HUDEP-2 (cell line): ENCODE results near the gene NCLN.
"Not testable (repeated sequence)": the region's sequence is repeated elsewhere in the genome, so short reads cannot be mapped to it uniquely, and the experiment has no call there.

Experiments used
- DNase-seq, 76 experiments: peaks; one replicate each; lab custom pipeline; 2025; ENCODE audit not compliant: unreplicated experiment in 76 of 76; lab: John Stamatoyannopoulos, UW

Gene NCLN

DNA sequence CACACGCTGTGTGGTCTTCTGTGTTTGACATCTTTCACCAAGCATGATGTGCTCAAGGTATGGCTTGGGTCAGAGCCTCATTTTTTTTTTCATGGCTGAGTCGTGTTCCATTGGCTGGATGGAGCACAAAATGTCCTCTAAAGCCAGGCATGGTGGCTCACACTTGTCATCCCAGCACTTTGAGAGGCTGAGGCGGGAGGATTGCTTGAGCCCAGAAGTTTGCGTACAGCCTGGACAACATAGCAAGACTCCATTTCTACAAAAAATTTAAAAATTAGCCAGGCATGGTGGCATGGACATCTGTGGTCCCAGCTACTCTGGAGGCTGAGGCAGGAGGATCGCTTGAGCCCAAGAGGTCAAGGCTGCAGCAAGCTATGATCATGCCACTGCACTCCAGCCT, 35.8 kb downstream of the NCLN start:
- DNase-seq = not testable (repeated sequence)

DNA sequence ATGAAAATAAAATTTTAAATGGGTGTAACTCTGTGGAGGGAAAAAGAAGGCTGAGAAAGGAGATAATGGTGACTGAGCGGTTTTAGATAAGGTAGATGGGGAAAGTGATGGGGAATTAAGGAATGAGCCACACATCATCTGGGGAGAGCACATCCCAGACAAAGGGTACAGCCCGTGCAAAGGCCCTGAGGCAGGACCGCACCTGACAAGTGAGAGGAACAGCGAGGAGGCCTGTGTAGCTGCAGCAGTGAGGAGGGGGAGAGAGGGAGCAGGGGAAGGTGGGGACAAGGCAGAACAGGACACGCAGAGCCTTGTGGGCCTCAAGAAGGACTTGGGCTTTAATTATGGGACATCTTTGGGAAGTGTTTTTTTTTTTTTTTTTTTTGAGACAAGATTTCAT, 37.0 kb downstream of the NCLN start:
- no peak for DNase-seq

DNA sequence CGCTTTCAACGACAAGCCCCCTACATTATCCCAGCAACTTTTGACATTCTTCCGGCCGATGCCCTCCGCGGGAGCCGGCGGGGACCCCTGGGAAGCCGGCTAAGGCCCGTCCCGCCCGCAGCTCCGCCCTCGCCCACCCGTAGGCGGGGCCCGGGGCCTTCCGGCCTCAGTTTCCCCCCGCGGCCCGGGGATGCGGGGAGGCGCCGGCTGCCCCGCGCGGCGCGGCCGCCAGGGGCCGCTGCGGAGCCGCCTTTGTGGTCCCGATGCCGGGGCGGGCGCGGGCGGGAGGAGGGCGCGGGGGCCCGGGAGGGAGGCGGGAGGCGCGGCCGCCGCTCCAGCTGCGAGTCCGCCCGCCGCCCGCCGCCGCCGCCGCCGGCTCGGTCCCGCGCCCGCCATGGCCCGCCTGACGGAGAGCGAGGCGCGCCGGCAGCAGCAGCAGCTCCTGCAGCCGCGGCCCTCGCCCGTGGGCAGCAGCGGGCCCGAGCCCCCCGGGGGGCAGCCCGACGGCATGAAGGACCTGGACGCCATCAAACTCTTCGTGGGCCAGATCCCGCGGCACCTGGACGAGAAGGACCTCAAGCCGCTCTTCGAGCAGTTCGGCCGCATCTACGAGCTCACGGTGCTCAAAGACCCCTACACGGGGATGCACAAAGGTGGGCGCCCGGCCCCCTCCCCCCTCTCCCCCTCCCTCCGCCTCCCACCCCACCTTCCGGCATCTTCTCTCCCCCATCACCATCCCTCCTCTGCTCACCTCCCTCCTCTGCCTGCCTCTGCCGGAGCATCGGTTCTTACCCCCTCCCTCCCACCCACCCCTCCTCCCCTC, 38.8 kb downstream of the NCLN start, which contains the start of gene CELF5:
Gene CELF5 (plus strand): TSS at position 316 of the 823 bp plus-strand sequence. CDS start 79 bp downstream, at position 395.
- peak in 46 of 76 experiments; percentile 8 to 70 (median 38) for DNase-seq

DNA sequence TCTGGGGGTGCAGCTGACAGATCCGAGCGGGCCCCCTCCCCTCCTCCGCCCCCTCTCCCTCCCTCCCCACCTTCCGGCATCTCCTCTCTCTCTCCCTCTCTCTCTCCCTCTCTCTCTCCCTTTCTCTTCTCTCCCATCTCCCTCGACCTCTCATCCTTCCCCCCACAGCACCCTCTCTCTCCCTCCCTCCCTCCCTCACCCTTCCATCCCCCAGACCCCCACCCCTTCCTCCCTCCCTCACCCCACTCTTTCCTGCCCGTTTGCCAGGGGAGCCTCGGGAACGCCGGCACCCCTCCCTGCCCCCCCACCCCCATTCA, 39.4 kb downstream of the NCLN start:
- no peak for DNase-seq

DNA sequence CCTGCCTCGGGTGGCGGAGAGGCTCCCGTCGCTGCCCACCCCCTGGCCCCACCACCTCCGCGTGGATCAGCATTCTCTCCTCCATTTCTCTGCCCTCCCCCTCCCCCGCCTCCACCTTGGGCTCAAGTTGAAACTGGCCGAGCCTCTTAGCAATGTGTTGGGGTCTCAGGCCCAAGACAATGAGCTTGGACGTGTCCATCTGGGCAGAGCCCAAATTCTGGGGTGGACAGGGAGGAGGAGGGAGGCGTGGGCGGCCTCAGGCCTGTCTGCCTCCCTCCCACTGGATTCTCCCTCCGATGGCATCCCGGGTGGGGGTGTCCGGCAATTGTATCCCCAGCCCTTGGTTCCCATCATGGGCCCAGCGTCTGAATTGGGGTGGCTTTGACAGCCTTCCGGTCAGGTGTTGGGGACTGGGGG, 40.0 kb downstream of the NCLN start:
- DNase-seq = no peak

DNA sequence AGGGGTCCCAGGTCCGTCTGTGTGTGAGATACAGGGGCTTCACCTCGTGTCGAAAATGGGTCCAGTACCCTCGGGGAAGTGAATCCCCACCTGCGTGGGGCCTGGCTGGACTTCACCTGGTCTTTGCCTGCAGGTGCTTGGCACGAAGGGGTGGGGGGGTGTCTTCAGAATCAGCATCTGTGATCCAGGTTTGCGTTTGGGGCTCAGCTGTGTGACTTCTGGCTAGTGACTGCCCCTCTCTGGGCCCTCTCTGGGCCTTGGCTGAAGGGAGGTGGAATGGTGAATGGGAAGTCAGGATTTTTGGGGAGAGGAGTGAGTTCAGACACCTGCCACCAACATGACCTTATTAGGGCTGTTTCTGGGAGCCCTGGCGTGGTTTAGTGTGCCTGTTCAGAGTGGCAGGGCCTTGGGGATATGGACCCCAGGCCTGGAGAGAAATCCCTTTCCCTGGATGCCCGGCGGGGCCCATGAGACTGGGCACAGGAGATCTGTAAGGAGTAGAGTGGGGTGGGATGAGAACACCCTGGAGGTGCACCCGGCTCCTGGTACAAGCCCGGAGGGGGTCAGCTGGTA, 41.4 kb downstream of the NCLN start:
- no peak for DNase-seq

DNA sequence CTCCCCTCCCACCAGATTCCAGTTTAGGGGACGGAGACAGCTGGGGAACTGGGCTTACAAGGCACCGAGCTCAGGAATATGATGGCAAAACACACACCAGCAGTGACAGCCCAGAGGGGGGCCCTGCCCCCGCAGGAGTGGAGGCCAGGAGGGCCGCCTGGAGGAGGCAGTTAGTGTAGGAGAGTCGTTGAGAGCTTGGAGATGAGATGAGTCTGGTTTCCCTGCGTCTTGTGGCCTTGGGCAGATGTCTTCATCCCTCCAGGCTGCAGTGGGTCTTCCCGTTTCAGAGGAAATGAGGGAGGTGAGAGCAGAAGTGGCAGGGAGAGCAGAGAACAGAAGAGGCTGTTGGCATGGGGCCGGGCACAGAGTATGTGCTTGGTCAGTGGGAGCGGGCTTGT, 43.6 kb downstream of the NCLN start:
- no peak for DNase-seq

DNA sequence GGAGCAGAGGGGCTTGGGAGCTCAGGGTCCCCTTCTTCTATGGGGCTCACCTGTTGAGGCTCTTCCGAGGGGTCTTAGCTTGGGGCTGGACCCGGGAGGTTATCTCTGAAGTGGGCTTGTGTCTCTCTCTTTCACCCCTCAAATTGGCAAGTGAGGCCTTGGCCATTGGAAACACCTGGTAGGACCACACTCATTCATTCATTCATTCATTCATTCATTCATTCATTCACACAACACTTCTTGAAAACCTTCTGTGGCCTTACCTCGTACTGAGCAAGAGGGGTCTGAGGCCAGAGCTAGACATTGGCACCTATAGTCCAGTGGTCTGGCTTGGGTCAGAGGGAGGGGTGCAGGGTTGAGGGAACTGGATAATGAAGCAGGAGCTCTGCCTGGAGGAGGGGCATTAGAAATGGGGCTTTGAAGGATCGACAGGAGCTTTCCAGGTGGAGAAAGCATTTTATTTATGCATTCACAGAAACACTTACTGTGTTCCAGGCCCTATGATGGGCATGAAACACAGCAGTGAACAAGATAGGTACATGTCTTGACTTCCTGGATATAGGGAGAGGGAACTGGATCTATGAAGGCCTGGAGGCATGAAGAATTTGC, 44.3 kb downstream of the NCLN start:
- DNase-seq = no peak

DNA sequence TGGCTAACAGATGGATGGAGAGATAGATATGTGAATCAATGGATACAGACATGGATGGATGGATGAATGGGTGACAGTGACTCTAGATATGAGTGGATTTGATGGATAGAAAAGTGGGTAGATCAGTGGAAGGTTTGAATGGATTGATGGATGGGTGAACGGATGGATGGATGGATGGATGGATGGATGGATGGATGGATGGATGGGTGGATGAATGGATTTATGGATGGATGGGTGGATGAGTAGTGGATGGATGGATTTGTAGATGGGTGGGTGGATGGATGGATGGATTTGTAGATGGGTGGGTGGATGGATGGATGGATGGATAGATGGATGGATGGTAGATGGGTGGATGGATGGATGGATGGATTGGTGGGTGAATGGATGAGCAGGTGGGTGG, 45.6 kb downstream of the NCLN start:
- no peak for DNase-seq

DNA sequence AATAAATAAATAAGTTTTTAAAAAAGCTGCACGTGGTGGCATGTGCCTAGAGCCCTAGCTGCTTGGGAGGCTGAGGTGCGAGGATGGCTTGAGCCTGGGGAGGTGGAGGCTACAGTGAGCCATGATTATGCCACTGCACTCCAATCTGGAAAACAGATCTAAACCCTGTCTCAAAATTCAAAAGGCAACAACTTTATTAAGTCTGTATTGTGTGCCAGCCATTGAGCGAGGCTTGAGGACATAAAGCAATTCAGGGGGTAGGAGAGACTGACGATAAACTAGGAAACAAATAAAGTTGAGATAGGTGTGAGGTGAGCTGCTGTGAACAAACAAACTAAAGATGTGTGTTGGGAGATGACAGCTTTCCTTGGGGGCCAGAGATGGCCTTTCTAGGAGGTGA, 47.4 kb downstream of the NCLN start:
- DNase-seq = no peak

DNA sequence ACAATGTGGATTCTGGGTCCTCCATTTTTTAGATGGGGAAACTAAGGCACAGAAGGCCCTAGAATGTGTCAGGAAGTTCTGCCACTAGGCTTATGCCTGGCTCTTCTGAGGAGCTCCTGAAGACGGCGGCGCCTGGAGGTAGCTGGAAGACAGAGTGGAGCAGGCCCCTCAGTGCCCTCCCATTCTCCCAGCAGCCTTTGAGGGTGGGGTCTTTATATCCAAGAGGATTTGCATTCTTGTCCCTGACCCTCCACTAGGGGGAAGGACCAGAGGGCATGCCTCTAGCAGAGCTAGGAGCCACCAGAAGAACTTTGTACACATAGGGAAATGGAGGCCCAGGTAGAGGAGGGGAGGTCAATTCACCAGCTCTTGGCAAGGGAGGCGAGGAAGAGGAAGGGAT, 48.1 kb downstream of the NCLN start:
- DNase-seq = no peak

DNA sequence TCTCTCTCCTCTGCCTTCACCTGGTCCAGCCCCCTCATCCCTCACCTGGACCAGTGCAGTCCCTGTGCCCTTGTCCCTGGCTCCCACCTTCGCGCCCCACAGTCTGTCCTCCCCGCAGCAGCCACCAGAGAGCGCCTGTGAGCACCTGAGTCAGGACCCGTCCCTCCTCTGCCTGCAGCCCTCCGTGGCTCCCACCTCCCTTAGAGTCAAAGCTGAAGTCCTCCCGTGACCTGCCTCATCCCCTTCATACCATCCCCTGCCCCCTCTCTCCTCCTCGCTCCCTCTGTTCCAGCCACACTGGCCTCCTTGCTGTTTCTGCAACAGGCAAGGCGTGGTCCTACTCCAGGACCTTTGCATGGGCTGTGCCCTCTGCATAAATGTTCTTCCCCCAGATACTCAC, 49.1 kb downstream of the NCLN start:
- peak in 21 of 76 experiments; percentile 8 to 44 (median 20) for DNase-seq

DNA sequence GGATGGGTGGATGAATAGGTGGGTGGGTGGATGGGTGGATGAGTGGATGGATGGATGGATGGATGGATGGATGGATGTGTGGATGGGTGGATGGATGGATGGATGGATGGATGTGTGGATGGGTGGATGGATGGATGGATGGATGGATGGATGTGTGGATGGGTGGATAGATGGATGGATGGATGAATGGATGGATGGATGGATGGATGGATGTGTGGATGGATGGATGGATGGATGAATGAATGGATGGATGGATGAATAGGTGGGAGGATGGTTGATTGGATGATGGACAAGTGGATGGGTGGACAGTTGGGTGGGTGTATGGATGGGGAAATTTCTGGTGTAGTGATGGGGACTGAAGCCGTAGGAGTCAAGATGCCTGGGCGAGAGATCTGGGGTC, 49.9 kb downstream of the NCLN start:
- DNase-seq = not testable (repeated sequence)

DNA sequence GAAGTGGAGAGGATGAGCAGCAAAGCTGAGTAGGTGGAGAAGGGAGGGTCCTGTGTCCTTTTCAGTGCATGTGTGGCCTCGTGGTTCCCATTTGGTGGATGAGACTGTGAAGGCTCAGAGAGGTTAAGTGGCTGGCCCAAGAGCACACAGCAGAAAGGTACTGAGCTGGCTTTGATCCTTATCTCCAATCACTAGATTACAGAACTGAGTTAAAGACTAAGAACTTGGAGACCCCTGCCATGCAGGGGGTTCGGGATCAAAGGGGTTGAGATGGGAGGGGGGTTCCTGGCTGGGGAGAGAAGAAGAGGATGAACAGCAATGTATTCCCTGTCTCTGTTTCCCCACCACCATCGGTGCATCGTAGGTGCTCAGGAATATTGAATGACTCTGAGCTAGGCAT, 50.5 kb downstream of the NCLN start:
- no peak for DNase-seq

DNA sequence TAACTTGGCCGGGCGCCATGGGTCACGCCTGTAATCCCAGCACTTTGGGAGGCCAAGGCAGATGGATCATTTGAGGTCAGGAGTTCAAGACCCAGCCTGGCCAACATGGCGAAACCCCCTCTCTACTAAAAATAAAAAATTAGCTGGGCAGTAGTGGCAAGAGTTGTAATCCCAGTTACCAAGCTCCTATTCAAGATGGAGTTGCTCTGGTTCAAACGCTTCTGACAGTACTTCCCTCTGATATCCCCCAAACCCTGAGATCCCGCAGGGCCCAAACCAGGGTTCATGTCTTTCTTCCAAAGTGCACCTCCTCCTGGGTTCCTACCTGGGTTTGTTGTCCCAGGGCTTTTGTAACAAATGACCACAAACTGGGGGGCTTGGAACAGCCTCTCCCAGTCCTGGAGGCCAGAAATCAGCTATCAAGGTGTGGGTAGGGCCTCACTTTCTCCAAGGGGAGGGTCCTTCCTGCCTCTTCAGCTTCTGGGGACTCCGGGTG, 52.4 kb downstream of the NCLN start:
- no peak for DNase-seq

DNA sequence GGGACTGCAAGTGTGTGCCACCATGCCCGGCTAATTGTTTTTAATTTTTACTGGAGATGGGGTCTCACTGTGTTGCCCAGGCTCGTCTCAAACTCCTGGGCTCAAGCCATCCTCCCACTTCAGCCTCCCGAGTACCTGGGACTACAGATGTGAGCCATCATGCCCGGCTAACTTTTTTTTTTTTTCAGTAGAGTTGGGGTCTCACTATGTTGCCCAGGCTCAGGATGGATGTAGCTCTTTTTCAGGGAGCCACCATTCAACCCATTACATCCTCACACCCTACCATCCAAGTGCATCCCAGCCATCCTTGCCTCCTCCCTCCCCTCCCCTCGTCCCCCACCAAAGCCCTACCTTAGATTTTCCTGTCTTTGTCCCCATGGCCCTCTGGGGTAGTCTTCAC, 53.6 kb downstream of the NCLN start:
- no peak for DNase-seq

DNA sequence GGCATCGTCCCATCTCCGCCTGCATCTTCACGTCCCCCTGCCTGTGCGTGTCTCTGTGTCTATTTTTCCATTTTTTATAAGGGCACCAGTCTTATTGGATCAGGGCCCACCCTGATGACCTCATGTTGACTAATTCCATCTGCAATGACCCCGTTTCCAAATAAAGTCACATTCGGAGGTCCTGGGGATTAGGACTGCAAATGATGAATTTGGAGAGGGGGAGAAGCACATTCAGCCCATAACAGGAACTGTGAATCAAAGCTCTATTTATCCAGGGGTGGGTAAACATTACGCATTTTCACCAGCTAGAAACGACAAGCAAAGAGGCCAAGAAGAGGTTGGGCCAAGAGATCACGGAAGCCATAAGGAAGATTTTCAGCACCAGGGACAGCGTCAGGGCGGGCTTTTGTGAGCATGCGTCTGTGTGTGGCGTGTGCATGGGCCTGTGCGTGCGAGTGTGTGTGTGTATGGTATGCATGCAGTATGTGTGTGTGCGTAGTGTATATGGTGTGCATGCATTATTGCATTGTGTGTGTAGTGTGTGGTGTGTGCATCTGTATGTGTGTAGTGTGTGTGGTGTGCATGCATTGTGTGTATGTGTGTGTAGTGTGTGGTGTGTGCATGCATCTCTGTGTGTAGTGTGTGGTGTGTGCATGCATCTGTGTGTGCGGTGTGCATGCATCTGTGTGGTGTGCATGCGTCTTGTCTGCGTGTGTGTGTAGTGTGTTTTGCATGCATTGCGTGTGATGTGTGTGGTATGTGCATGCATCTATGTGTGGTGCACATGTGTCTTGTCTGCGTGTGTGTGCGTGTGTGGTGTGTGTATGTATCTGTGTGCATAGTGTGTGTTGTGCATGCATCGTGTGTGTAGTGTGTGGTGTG, 58.3 kb downstream of the NCLN start:
- peak in 50 of 76 experiments; percentile 11 to 65 (median 42) for DNase-seq

DNA sequence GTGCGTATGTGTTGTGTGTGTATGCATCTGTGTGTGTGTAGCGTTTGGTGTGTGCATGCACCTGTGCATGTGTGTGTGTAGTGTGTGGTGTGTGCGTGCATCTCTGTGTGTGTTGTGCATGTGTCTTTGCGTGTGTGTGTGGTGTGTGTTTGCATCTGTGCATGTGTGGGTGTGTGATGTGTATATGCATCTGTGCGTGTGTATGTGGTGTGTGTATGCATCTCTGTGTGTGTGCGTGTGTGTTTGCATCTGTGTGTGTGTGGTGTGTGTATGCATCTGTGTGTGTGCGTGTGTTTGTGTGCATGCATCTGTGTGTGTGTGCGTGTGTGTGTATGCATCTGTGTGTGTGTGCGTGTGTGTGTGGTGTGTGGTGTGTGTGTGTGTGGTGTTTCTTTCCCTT, 59.3 kb downstream of the NCLN start:
- no peak for DNase-seq

DNA sequence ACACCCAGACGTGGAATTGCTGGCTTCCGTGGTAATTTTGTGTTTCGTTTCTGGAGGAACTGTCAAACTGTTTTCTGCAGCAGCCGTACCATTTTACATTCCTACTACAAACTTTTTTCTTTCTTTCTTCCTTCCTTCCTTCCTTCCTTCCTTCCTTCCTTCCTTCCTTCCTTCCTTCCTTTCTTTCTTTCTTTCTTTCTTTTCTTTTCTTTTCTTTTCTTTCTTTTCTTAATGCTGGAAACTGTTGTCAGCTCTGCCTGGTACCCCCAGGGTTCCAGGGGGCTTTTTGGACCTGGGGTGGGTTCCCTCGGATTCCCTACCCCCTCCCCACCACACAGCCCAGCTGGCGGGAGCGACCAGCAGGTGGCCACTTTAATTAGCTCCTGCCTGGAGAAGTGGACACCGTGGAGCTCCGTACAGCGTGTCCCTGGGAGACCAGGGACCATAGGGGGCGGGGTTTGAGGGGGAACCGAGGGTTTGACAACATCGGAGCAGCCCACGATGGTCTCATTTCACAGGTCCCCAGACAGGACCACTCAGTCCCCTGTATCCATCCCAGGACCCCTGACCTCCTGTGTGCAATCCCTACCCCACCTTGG, 63.1 kb downstream of the NCLN start:
- DNase-seq = no peak

DNA sequence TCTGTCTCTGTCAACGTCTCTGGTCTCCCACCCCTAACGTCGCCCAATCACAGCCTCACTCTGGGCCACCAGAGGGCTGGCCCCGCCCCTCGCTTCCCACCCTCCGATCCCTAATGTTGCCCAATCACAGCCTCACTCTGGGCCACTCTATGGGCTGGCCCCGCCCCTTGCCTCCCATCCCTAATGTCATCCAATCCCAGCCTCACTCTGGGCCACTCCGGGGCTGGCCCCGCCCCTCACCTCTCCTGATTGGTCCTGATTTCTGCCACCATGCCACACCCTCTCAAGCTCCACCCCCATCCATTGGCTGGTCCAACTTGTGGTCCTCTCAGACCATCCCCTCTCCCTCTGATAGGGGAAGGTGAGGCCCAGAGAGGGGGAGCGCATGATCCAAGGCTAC, 63.7 kb downstream of the NCLN start:
- DNase-seq = peak in 1 of 76 experiments; percentile 10
